Adrenal gland (tissue), 12 donors: ENCODE measurements around the gene STK17A. TPM values are rescaled to one million over a fixed set of nuclear protein-coding genes. Genes with fewer than 3 reads are reported as not detected.

Experiments used
- DNase-seq, 7 donors: peaks; one replicate each; pipeline ENCODE4 v3.0.0-alpha.2; 2019 to 2020
- H3K27ac ChIP-seq, 5 donors: fragments of 200-600 bp; sonication (generic) in 4 of 5; 1 replicate in 3 of 5; 2 replicates in 2 of 5; pipeline versions ENCODE4 v1.5.1 to v1.8.0; 2016 to 2020; ENCODE audit warnings: mild to moderate bottlenecking in 1 of 5
- H3K27me3 ChIP-seq: fragments of 200-600 bp; 2 replicates; pipeline ENCODE4 v1.8.0; 2021
- H3K36me3 ChIP-seq, 2 donors: fragments of 200-600 bp; replicated peaks in 1 of 2; 1 replicate in 1 of 2; 2 replicates in 1 of 2; pipeline versions ENCODE4 v1.5.1 to v1.8.0; 2018 to 2022
- H3K4me1 ChIP-seq, 2 donors: fragments of 200-600 bp; replicated peaks in 1 of 2; 1 replicate in 1 of 2; 2 replicates in 1 of 2; pipeline versions ENCODE4 v1.5.1 to v1.8.0; 2018 to 2021
- H3K4me3 ChIP-seq, 4 donors: fragments of 200-600 bp; sonication (generic) in 3 of 4; one replicate each; pipeline ENCODE4 v1.5.1; 2016 to 2018
- H3K9me3 ChIP-seq, 3 donors: fragments of 200-600 bp; sonication (generic) in 1 of 3; replicated peaks in 1 of 3; 1 replicate in 2 of 3; 2 replicates in 1 of 3; pipeline versions ENCODE4 v1.5.1 to v1.8.0; 2016 to 2021
- POLR2A ChIP-seq, 2 donors: fragments of 450-650 bp; IDR thresholded peaks; one replicate each; pipeline ENCODE4 v1.6.1; 2017; ENCODE audit warnings: antibody characterized with exemption in 2 of 2, mild to moderate bottlenecking in 2 of 2, moderate library complexity in 1 of 2
- WGBS, 4 donors: extraction: QIAGEN DNeasy Blood & Tissue Kit in 2 of 4; methylation state at CpG; one replicate each; pipeline versions ENCODE4 v1.1.5 to v1.1.7; 2013 to 2017; 5-methylcytosine and 5-hydroxymethylcytosine counted together
- intact Hi-C, 2 donors: fragments of 100-400 bp; cut with DNase I; formaldehyde crosslinking; loops; one replicate each; pipeline versions ENCODE4 v1.14.1 to v1.15.0; 2022 to 2023
- polyA plus RNA-seq, 3 donors: library from polyadenylated mRNA; stranded (reverse); fragments of 200-250 nt in 2 of 3; fragments of 350-450 nt in 1 of 3; fragmentation: Illumina TruSeq in 1 of 3; extraction: RNeasy Lipid Tissue Mini Kit (QIAGEN cat#74804) in 1 of 3; gene quantifications; one replicate each; pipeline ENCODE4 v1.2.3, GENCODE V29; 2013 to 2014
- total RNA-seq, 9 donors: library from RNA; depleted of rRNA in 4 of 9; stranded (reverse); fragments of >200 nt in 4 of 9; fragments of 120-200 nt in 1 of 9; fragmentation: NEBNext Ultra II Directional in 1 of 9; extraction: Animal tissue kit (Norgen Biotek cat#: 25700) in 1 of 9; gene quantifications; one replicate each; pipeline versions ENCODE4 v1.1.0 to v1.2.4, GENCODE V29; 2013 to 2023
- TF ChIP-seq, protein P1 (sequence below), 6 experiments: fragments of 450-650 bp in 4 of 6; fragments of 200-600 bp in 2 of 6; sonication (generic) in 1 of 6; IDR thresholded peaks; 1 replicate in 5 of 6; 2 replicates in 1 of 6; pipeline versions ENCODE4 v1.5.1 to v1.8.0; 2016 to 2021; ENCODE audit warnings: antibody characterized with exemption in 6 of 6, mild to moderate bottlenecking in 2 of 6, moderate library complexity in 1 of 6
- donor health status: healthy with polysubstance abuse.
- donor health status: Bipolar disorder and iron deficiency.
- donor health status: DM: yes; HTN: yes; CAD: no.
- donor health status: DM: no; HTN: no; CAD: no.
- donor health status: DM: no; HTN: no; CAD: no.
- donor health status: DM: yes; HTN: yes; CAD: no.

Gene STK17A
- total and polyA plus RNA-seq, 12 donors = 7.8 to 46.0 (median 26.2) TPM

DNA sequence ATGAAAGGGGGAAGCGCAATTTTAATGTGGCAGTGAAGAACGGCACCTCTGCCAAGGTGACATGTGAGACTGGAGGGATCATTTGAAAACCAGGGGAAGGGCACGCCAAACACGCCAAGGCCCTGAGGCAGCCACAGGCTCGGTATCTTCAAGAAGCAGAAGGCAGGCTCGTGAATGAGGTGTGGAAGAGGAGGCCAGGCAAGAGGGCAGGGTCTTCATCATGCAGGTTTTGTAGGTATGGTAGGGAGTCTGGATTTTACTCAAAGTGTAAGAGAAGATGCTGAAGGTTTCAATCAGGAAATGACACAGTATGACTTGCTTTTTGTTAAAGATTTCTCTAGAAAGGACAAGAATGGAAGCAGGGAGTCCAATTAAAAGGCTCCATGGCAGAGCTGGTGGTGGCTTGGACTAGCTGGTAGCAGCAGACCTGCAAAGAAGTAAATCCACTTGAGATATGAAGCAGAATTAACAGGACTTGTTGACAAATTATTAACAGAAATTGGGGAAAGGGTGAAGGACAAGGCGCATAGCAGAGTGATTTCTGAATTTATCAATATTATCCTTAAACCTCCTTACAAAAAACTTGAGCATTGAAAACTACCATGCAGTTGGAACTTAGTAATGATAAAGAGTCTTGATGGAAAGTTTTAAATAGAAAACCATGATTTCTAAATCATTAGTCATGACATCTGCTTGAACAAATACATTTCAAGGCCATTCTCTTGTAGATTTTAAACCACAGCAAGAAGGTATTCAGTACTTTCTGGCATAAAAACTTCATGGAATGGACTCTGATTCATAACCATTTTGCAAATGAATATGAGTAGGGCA lies 76.0 kb downstream of the STK17A start:
- H3K27ac ChIP-seq = peak overlapping the region; percentile 56 to 87 (median 70)
- no peaks in the 10 kb centered on the region for H3K9me3 ChIP-seq
- H3K4me1 ChIP-seq = peaks cover 13 to 28% of the 10 kb centered on the region in 2 donors
- H3K36me3 ChIP-seq = no peaks in the 10 kb centered on the region
- TF ChIP-seq, protein P1, sequence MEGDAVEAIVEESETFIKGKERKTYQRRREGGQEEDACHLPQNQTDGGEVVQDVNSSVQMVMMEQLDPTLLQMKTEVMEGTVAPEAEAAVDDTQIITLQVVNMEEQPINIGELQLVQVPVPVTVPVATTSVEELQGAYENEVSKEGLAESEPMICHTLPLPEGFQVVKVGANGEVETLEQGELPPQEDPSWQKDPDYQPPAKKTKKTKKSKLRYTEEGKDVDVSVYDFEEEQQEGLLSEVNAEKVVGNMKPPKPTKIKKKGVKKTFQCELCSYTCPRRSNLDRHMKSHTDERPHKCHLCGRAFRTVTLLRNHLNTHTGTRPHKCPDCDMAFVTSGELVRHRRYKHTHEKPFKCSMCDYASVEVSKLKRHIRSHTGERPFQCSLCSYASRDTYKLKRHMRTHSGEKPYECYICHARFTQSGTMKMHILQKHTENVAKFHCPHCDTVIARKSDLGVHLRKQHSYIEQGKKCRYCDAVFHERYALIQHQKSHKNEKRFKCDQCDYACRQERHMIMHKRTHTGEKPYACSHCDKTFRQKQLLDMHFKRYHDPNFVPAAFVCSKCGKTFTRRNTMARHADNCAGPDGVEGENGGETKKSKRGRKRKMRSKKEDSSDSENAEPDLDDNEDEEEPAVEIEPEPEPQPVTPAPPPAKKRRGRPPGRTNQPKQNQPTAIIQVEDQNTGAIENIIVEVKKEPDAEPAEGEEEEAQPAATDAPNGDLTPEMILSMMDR (IDR thresholded peaks at IDR 0.05) = no peak
- peak in 1 of 2 donors; percentile 15 for TF ChIP-seq POLR2A (IDR thresholded peaks at IDR 0.05)
- 60 to 68% (median 66%) methylated on average over 7 of the region's 7 CpGs for WGBS, 4 donors
- intact Hi-C loops = no loop called here
- no peak for DNase-seq
- H3K4me3 ChIP-seq = peak overlapping the region in 1 of 4 donors; percentile 6
- no peaks in the 10 kb centered on the region for H3K27me3 ChIP-seq

DNA sequence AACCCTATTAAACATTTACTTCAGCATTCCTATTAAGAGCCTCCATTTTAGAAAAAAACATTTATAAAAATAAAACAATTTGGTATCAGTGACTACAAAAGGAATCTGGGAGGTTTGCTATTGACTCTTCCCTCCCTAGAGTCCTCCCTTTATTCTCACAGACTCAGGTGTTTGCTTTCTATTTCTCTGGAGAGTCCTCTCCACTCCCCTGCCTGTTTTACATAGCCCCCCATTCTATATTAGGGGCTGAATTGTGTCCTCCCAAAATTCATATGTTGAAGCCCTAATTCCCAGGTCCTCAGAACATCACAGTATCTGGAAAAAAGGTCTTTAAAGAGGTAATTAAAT lies 76.6 kb downstream of the STK17A start:
- peak overlapping the region in 1 of 4 donors; percentile 6 for H3K4me3 ChIP-seq
- H3K9me3 ChIP-seq = no peaks in the 10 kb centered on the region
- H3K4me1 ChIP-seq = peaks cover 13 to 28% of the 10 kb centered on the region in 2 donors
- intact Hi-C loops = no loop called here
- H3K27me3 ChIP-seq = no peaks in the 10 kb centered on the region
- DNase-seq = no peak
- peak overlapping the region in 4 of 5 donors; percentile 56 to 87 (median 76) for H3K27ac ChIP-seq
- TF ChIP-seq, protein P1 (IDR thresholded peaks at IDR 0.05) = no peak
- TF ChIP-seq POLR2A (IDR thresholded peaks at IDR 0.05) = no peak
- no peaks in the 10 kb centered on the region for H3K36me3 ChIP-seq

DNA sequence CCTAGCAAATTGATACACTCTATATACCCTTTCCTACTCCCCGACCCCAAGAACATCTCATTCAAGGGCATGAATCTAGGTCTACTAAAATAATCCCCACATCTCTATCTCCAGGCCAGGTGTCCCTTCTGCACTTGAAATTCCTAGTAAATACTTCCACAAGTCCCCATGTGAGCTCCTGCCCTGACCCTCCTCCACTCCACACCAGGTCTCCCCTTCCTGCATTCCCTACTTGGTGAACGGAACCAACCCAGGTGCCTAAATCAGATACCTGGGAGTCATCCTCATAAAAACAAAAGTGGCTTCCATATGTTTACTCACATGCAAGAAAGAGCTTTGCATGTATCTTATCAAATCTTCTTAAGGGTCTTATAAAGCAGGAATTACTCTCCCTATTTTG lies 77.2 kb downstream of the STK17A start:
- no peak overlapping the region for H3K4me3 ChIP-seq
- DNase-seq = no peak
- H3K36me3 ChIP-seq = no peaks in the 10 kb centered on the region
- peak overlapping the region in 3 of 5 donors; percentile 56 to 87 (median 70) for H3K27ac ChIP-seq
- no peaks in the 10 kb centered on the region for H3K9me3 ChIP-seq
- peaks cover 13 to 28% of the 10 kb centered on the region in 2 donors for H3K4me1 ChIP-seq
- WGBS, 4 donors = 96 to 100% (median 98%) methylated on average over 2 of the region's 2 CpGs
- TF ChIP-seq POLR2A (IDR thresholded peaks at IDR 0.05) = no peak
- TF ChIP-seq, protein P1 (IDR thresholded peaks at IDR 0.05) = no peak
- H3K27me3 ChIP-seq = no peaks in the 10 kb centered on the region
- intact Hi-C loops = no loop called here

DNA sequence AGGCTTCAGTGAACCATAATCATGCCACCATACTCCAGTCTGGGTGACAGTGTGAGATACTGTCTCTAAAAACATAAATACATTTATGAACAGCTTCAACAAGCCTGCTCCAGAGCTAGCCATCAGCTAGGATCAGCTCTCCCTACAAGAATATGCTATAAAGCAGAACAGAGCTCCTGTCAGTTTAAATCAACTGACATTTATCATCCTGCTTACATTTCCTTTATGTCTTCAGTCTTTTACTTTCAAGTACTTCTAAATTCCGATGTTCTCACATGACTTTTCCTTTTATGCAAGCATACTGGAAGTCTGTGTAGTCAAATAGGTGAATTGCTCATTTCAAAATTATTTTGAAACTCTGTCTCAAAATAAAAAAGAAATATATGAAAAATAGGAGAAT lies 81.8 kb downstream of the STK17A start:
- 0 to 52% (median 49%) methylated on average over 1 of the region's 1 CpG for WGBS, 4 donors
- H3K36me3 ChIP-seq = no peaks in the 10 kb centered on the region
- peaks cover 0 to 5% (median 0%) of the 10 kb centered on the region in 3 donors for H3K9me3 ChIP-seq
- no peak for TF ChIP-seq POLR2A (IDR thresholded peaks at IDR 0.05)
- TF ChIP-seq, protein P1 (IDR thresholded peaks at IDR 0.05) = no peak
- peaks cover 0 to 11% of the 10 kb centered on the region in 2 donors for H3K4me1 ChIP-seq
- intact Hi-C loops = no loop called here
- no peak for DNase-seq
- H3K4me3 ChIP-seq = no peak overlapping the region
- no peak overlapping the region for H3K27ac ChIP-seq
- no peaks in the 10 kb centered on the region for H3K27me3 ChIP-seq
